GM13977 (cell line): ENCODE measurements around the gene VPS4B.

Source experiments
- DNase-seq: peaks from one replicate; pipeline ENCODE4 v3.0.0; 2012; ENCODE audit warnings: low spot score
- CTCF ChIP-seq: IDR thresholded peaks from 2 replicates; pipeline ENCODE4 v1.5.1; 2012; ENCODE audit warnings: mild to moderate bottlenecking, control low read depth; ENCODE audit not compliant: insufficient read depth; ENCODE audit errors: extremely low read depth, missing control alignments
- in situ Hi-C: fragments of 300-500 bp; cut with MboI; formaldehyde crosslinking; loops from one replicate; pipeline ENCODE4 v1.12.0; 2022; ENCODE audit warnings: low sequenced_read_pairs, low pct_unique_long_range_greater_than_20kb, mixed read lengths, inconsistent platforms; ENCODE audit not compliant: unreplicated experiment

VPS4B gene

GRCh38 chr18:63422087-63422863 is at the start of gene VPS4B:
Gene VPS4B (minus strand): TSS chr18:63422476. CDS start chr18:63422259, 217 bp downstream.
- TF ChIP-seq CTCF: no peak
- in situ Hi-C loops: no loop called here
- peak; percentile 96 for DNase-seq

- TF ChIP-seq CTCF: no peak
Observed at GRCh38 chr18:63470751-63471150, 48.5 kb upstream of the VPS4B start.

GRCh38 chr18:63468575-63468974 is 46.3 kb upstream of the VPS4B start:
- in situ Hi-C loops: no loop called here
- TF ChIP-seq CTCF: no peak
- no peak for DNase-seq

More at GRCh38 chr18:63470751-63471150, 48.5 kb upstream of the VPS4B start:
- DNase-seq: no peak
- in situ Hi-C loops: no loop called here

GRCh38 chr18:63467699-63468098 is 45.4 kb upstream of the VPS4B start:
- no peak for DNase-seq
- in situ Hi-C loops: no loop called here
- no peak for TF ChIP-seq CTCF

- DNase-seq: no peak
- TF ChIP-seq CTCF: no peak
- in situ Hi-C loops: no loop called here
Observed at GRCh38 chr18:63465059-63465458, 42.8 kb upstream of the VPS4B start.

- TF ChIP-seq CTCF: no peak
- in situ Hi-C loops: no loop called here
- no peak for DNase-seq
Observed at GRCh38 chr18:63464434-63464833, 42.2 kb upstream of the VPS4B start.
